DOHH2 (cell line): ENCODE results near the gene CRIM1.

Experiments
- CTCF ChIP-seq: fragments of 200-600 bp; sonication (generic); IDR thresholded peaks from one replicate; pipeline ENCODE4 v1.5.1; 2014; ENCODE audit warnings: antibody characterized with exemption, mild to moderate bottlenecking, low read depth, low read length; ENCODE audit not compliant: poor library complexity, severe bottlenecking
- EZH2phosphoT487 ChIP-seq: fragments of 200-600 bp; sonication (generic); IDR thresholded peaks from 2 replicates; pipeline ENCODE4 v1.6.1; 2017; ENCODE audit warnings: borderline replicate concordance, mild to moderate bottlenecking, antibody characterized with exemption, low read length, moderate library complexity, mixed read lengths

GRCh38 chr2:36572719-36573059, 217.1 kb downstream of the CRIM1 start:
- TF ChIP-seq EZH2phosphoT487, result no peak
- TF ChIP-seq CTCF, result no peak
